Ovary (tissue), 9 donors: ENCODE measurements around the gene ETV3. TPM values are rescaled to one million over a fixed set of nuclear protein-coding genes. Genes with fewer than 3 reads are reported as not detected.

ENCODE experiments used
- DNase-seq, 5 donors: peaks; one replicate each; pipeline ENCODE4 v3.0.0-alpha.2; 2019 to 2020
- H3K27ac ChIP-seq, 2 donors: fragments of 200-600 bp; one replicate each; pipeline versions ENCODE4 v1.5.1 to v1.8.0; 2019 to 2022
- H3K27me3 ChIP-seq: fragments of 200-600 bp; one replicate; pipeline ENCODE4 v1.8.0; 2022
- H3K36me3 ChIP-seq: fragments of 200-600 bp; sonication (generic); one replicate; pipeline ENCODE4 v1.5.1; 2019
- H3K4me1 ChIP-seq: one replicate; pipeline ENCODE4 v1.8.1; 2013; ENCODE audit warnings: mild to moderate bottlenecking, moderate library complexity; ENCODE audit not compliant: insufficient read depth
- H3K4me3 ChIP-seq: fragments of 200-600 bp; sonication (generic); one replicate; pipeline ENCODE4 v1.5.1; 2017
- H3K9me3 ChIP-seq, 2 donors: fragments of 200-600 bp in 1 of 2; sonication (generic) in 1 of 2; one replicate each; pipeline versions ENCODE4 v1.5.1 to v1.8.1; 2013 to 2019; ENCODE audit warnings: mild to moderate bottlenecking in 1 of 2, moderate library complexity in 1 of 2
- EP300 ChIP-seq: sonication (generic); formaldehyde crosslinking; IDR thresholded peaks from one replicate; pipeline ENCODE4 v1.6.1; 2017; ENCODE audit warnings: antibody characterized with exemption
- POLR2A ChIP-seq: fragments of 450-650 bp; IDR thresholded peaks from one replicate; pipeline ENCODE4 v1.6.1; 2017; ENCODE audit warnings: antibody characterized with exemption, mild to moderate bottlenecking, moderate library complexity
- WGBS, 3 donors: extraction: QIAGEN DNeasy Blood & Tissue Kit in 1 of 3; methylation state at CpG; one replicate each; pipeline versions ENCODE4 v1.1.5 to v1.1.7; 2013 to 2017; 5-methylcytosine and 5-hydroxymethylcytosine counted together
- intact Hi-C, 4 donors: fragments of 100-400 bp; cut with DNase I; formaldehyde crosslinking; loops; one replicate each; pipeline versions ENCODE4 v1.11.0 to v1.15.1; 2022 to 2023
- polyA plus RNA-seq, 2 donors: library from polyadenylated mRNA; stranded (reverse); fragments of 200-250 nt in 1 of 2; fragments of 350-450 nt in 1 of 2; fragmentation: Illumina TruSeq in 1 of 2; extraction: RNeasy Lipid Tissue Mini Kit (QIAGEN cat#74804) in 1 of 2; gene quantifications; one replicate each; pipeline ENCODE4 v1.2.3, GENCODE V29; 2013 to 2014
- total RNA-seq, 7 donors: library from RNA; depleted of rRNA in 2 of 7; stranded (reverse); fragments of >200 nt in 2 of 7; fragmentation: NEBNext Ultra II Directional in 3 of 7; extraction: Animal tissue kit (Norgen Biotek cat#: 25700) in 3 of 7; gene quantifications; one replicate each; pipeline versions ENCODE4 v1.1.0 to v1.2.4, GENCODE V29; 2016 to 2023
- TF ChIP-seq, protein P1 (sequence below), 3 donors: fragments of 450-650 bp in 2 of 3; fragments of 200-600 bp in 1 of 3; IDR thresholded peaks; one replicate each; pipeline versions ENCODE4 v1.5.1 to v1.8.0; 2016 to 2022; ENCODE audit warnings: antibody characterized with exemption in 3 of 3, mild to moderate bottlenecking in 1 of 3
- donor health status: DM: no; HTN: no; CAD: no; lungs with moderate emphysema.
- donor health status: DM: no; HTN: no; CAD: no.
- donor health status: Bipolar disorder and iron deficiency.
- donor health status: DM: yes; HTN: yes; CAD: no.
- donor health status: DM: no; HTN: no; CAD: no.
- donor health status: DM: yes; HTN: yes; CAD: no.

The ETV3 gene
- total and polyA plus RNA-seq, 9 donors = 8.0 to 36.4 (median 22.5) TPM

DNA sequence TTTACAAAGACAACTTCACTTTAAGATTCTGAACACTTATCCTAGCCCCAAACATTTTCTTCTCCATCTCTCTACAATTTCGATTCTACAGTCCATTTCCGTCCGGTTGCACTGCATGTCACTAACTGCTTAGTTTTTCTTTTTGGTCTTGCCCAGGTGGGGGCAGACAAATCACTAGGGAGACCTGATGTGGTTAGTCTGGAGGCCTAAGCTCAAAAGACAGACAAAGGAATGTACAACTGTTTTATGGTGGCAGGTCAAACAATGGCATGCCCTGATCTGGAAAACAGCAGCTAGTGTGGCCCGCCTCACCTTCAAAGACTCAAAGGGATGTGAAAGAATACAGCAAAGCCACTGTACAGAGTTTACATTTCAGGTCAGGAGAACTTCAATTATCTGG, 3.8 kb downstream of the ETV3 start:
- H3K4me3 ChIP-seq = no peak overlapping the region
- no peak overlapping the region for H3K27ac ChIP-seq
- TF ChIP-seq POLR2A (no peak), EP300 (no peak)
- TF ChIP-seq, protein P1, sequence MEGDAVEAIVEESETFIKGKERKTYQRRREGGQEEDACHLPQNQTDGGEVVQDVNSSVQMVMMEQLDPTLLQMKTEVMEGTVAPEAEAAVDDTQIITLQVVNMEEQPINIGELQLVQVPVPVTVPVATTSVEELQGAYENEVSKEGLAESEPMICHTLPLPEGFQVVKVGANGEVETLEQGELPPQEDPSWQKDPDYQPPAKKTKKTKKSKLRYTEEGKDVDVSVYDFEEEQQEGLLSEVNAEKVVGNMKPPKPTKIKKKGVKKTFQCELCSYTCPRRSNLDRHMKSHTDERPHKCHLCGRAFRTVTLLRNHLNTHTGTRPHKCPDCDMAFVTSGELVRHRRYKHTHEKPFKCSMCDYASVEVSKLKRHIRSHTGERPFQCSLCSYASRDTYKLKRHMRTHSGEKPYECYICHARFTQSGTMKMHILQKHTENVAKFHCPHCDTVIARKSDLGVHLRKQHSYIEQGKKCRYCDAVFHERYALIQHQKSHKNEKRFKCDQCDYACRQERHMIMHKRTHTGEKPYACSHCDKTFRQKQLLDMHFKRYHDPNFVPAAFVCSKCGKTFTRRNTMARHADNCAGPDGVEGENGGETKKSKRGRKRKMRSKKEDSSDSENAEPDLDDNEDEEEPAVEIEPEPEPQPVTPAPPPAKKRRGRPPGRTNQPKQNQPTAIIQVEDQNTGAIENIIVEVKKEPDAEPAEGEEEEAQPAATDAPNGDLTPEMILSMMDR (IDR thresholded peaks at IDR 0.05) = no peak
- no peak for DNase-seq
- no peaks in the 10 kb centered on the region for H3K36me3 ChIP-seq
- 90 to 93% (median 93%) methylated on average over 4 of the region's 4 CpGs for WGBS, 3 donors
- peaks cover 4% of the 10 kb centered on the region for H3K4me1 ChIP-seq
- H3K27me3 ChIP-seq = no peaks in the 10 kb centered on the region
- H3K9me3 ChIP-seq = no peaks in the 10 kb centered on the region
- intact Hi-C loops = no loop called here

GRCh38 chr1:157133426-157133825, 4.8 kb downstream of the ETV3 start:
- TF ChIP-seq, protein P1 (IDR thresholded peaks at IDR 0.05) = no peak
- TF ChIP-seq EP300 = no peak
- no peak for TF ChIP-seq POLR2A
- intact Hi-C loops = no loop called here
- Histone ChIP-seq H3K27me3 (no peaks in the 10 kb centered on the region), H3K4me1 (peaks cover 4% of the 10 kb centered on the region), H3K36me3 (no peaks in the 10 kb centered on the region), H3K4me3 (no peak overlapping the region), H3K9me3 (no peaks in the 10 kb centered on the region), H3K27ac (no peak overlapping the region)
- DNase-seq = no peak
- 56 to 68% (median 65%) methylated on average over 2 of the region's 2 CpGs for WGBS, 3 donors

GRCh38 chr1:157132616-157133167, 5.5 kb downstream of the ETV3 start:
- DNase-seq = no peak
- 65 to 89% (median 72%) methylated on average over 2 of the region's 2 CpGs for WGBS, 3 donors
- H3K36me3 ChIP-seq = no peaks in the 10 kb centered on the region
- H3K27ac ChIP-seq = no peak overlapping the region
- H3K9me3 ChIP-seq = no peaks in the 10 kb centered on the region
- peaks cover 4% of the 10 kb centered on the region for H3K4me1 ChIP-seq
- TF ChIP-seq POLR2A = no peak
- intact Hi-C loops = no loop called here
- no peak overlapping the region for H3K4me3 ChIP-seq
- H3K27me3 ChIP-seq = no peaks in the 10 kb centered on the region

- peaks cover 2% of the 10 kb centered on the region for H3K4me1 ChIP-seq
- no peak overlapping the region for H3K4me3 ChIP-seq
- no peaks in the 10 kb centered on the region for H3K27me3 ChIP-seq
- H3K9me3 ChIP-seq = no peaks in the 10 kb centered on the region
- TF ChIP-seq POLR2A = no peak
- DNase-seq = no peak
- intact Hi-C loops = no loop called here
- 84 to 87% (median 86%) methylated on average over 5 of the region's 5 CpGs for WGBS, 3 donors
- no peaks in the 10 kb centered on the region for H3K36me3 ChIP-seq
- no peak overlapping the region for H3K27ac ChIP-seq
Observed at GRCh38 chr1:157132111-157132510, 6.1 kb downstream of the ETV3 start.

- no peak for DNase-seq
- Histone ChIP-seq H3K36me3 (no peaks in the 10 kb centered on the region), H3K27me3 (no peaks in the 10 kb centered on the region), H3K9me3 (no peaks in the 10 kb centered on the region), H3K4me3 (no peak overlapping the region), H3K27ac (no peak overlapping the region), H3K4me1 (no peaks in the 10 kb centered on the region)
- intact Hi-C loops = no loop called here
- TF ChIP-seq, protein P1 (IDR thresholded peaks at IDR 0.05) = no peak
- TF ChIP-seq POLR2A = no peak
- TF ChIP-seq EP300 = no peak
- WGBS, 3 donors = 70 to 87% (median 77%) methylated on average over 4 of the region's 4 CpGs
Observed at GRCh38 chr1:157131281-157131680, 6.9 kb downstream of the ETV3 start.
